ENCODE data around the gene DHRSX.
"Not testable (repeated sequence)": the region's sequence is repeated elsewhere in the genome, so short reads cannot be mapped to it uniquely, and the experiment has no call there.

DHRSX gene

DNA sequence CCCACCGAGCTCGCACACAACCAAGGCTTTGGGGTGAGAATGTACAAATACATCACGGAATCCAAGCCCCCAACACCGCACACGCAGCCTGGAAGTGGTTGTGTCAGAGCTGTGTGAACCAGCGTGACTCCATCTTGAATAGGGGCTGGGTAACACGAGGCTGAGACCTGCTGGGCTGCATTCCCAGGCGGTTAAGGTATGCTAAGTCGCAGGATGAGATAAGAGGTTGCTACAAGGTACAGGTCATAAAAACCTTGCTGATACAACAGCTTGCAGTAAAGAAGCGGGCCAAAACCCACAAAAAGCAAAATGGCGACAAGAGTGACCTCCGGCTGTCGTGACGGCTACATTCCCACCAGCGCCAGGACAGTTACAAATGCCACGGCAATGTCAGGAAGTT is 258.4 kb downstream of the DHRSX start:
- DNase-seq, result no peak

DNA sequence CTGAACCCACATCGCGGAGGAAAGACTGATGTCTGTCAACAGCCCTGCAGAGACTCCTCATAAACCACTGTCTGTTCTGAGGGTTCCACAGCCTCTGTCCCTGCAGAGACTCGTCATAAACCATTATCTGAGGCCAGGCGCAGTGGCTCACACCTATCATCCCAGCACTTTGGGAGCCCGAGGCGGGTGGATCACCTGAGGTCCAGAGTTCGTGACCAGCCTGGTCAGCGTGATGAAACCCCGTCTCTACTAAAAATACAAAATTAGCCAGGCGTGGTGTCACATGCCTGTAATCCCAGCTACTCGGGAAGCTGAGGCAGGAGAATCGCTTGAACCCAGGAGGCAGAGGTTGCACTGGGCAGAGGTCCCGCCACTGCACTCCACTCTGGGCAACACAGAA is 259.3 kb downstream of the DHRSX start:
- not testable (repeated sequence) for DNase-seq

DNA sequence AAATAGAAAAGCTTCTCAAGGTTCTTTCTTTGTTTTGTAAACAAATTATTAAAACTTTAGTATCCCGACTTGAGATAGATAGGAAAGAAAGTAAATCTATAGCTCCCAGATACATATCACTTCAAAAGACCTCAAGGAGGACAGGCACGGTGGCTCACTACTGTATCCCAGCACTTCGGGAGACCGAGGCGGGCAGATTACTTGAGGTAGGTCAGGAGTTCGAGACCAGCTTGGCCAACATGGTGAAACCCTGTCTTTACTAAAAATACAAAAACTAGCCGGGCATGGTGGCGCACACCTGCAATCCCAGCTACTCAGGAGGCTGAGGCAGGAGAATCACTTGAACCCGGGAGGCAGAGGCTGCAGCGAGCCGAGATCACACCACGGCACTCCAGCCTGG is 260.0 kb downstream of the DHRSX start:
- DNase-seq, result not testable (repeated sequence)

DNA sequence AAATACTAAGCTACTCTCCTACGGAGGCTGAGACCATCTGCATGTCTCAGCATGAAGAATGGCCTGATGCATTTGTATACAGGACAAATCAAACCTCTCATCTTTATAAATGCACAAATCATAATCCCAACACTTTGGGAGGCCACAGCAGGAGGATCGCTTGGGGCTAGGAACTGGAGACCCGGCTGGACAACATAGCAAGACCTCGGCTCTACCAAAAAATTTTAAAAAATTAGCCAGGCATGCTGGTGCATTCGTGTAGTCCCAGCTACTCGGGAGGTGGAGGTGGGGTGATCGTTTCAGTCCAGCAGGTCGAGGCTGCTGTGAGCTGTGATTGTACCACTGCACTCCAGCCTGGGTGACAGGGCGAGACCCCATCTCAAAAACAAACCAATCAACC is 262.8 kb downstream of the DHRSX start:
- DNase-seq, result no peak

GRCh38 chrX:2231570-2232192 is 269.1 kb downstream of the DHRSX start:
- no peak for DNase-seq

DNA sequence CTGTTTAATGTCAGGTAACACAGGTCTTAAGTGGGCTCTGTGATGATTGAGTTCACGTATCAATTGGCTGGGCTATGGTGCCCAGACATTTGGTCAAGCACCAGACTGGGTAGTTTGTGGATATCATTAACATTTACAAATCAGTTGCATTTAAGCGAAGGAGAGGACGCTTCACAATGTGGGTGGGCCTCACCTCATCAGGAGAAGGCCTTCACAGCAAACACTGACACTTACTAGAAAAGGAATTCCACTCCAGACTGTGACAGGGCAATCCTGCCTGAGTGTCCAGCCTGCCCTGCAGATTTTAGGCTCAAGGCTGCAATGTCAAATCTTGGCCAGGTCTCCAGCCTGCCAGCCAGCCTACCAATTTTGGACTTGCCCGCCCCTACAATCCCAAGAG is 270.3 kb downstream of the DHRSX start:
- DNase-seq, result no peak

- DNase-seq, result no peak
Measured at GRCh38 chrX:2228536-2228935, 272.2 kb downstream of the DHRSX start.

GRCh38 chrX:2226906-2227656 is 273.7 kb downstream of the DHRSX start:
- no peak for DNase-seq

- no peak for DNase-seq
Measured at GRCh38 chrX:2226182-2226581, 274.6 kb downstream of the DHRSX start.

GRCh38 chrX:2224597-2225235 is 276.1 kb downstream of the DHRSX start:
- no peak for DNase-seq

DNA sequence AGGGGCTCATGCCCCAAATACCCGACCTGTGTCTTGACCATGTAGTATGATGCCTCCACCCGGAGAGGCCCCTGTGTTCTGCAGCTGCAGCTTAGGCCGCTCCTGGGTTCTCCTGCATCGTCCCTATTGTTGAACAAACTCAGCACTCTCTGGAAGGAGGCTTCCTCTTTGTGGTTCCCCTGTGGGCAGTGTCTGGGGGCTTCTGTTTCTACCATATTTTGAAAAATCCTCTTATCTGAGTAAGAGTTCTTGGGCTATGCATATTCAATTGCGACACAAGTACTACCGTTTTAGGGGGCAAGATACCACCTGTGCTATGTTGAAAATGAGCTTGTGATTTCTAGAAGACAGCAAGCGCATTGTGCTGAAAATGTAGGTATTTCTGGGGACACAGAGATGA is 276.6 kb downstream of the DHRSX start:
- no peak for DNase-seq

- DNase-seq, result no peak
Measured at GRCh38 chrX:2220829-2221567, 279.8 kb downstream of the DHRSX start.

DNA sequence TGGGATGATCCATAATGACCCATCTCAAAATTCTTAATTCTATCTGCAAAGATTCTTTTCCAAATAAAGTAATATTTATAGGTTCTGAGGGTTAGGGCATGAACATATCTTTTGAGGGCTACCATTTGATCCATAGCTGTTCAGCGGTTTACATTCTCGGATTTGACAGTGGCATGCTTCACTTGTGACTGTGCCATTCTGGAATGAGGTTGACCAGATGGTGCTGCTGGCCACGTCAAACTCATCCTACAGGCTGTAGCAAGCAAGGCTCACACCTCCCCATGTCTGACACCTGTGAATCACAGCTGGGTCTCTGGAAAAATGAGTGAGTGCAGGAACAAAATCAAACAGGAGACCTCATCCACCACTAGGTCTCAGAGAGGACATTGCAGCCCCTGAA is 280.5 kb downstream of the DHRSX start:
- no peak for DNase-seq

- DNase-seq, result not testable (repeated sequence)
Measured at GRCh38 chrX:2214138-2214823, 286.5 kb downstream of the DHRSX start.

- not testable (repeated sequence) for DNase-seq
Measured at GRCh38 chrX:2211667-2212066, 289.1 kb downstream of the DHRSX start.

GRCh38 chrX:2193273-2193592 is 307.5 kb downstream of the DHRSX start:
- DNase-seq, result no peak

DNA sequence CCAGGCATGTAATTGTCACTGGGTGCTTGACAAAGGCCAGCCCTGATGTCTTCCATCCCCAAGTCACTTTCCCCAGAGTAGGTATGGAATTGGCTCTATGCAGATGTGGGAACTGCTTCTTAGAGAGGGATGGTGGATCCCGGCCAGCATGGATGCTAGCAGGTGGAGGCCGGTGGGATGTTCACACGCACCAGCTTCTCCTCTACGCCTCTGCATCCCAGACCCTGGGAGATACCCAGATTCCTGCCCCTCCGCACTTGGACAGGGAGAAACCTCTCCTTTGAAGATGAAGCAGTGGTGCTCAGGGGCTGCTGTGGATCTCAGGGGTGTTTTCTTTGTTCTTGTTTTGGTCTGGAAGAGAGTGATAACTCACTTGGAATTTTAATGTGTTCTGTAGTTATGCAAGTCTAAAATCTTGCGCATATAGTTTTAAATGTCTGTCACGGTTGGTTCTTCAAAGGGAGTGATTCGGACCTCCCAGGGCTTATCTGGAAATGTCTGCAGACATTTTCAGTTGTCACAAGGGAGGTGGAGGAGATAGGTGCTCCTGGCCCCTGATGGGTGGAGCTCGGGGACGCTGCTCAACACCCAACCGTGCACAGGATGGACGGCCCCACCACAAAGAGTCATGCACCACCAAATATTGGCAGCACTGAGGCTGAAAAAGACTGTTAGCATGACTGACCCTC is 308.0 kb downstream of the DHRSX start:
- no peak for DNase-seq

DNA sequence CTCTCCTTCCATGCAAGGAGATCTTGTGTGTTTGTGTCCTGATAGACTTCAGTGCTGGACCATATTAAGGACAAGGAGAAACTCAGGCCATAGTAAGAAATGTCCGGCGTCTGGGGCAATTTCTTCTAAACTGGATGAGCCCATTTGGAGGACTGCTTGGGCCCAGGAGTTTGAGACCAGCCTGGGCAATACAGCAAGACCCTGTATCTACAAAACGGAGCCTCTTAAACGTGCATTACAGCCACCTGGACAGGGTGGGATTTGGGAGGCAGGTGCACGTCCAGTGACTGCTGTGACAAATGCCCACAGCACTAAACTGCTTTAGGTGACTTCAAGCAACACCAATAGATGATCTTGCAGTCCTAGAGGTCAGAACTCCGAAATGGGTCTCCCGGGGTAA is 311.9 kb downstream of the DHRSX start:
- DNase-seq, result no peak

GRCh38 chrX:2188330-2188792 is 312.4 kb downstream of the DHRSX start:
- no peak for DNase-seq

DNA sequence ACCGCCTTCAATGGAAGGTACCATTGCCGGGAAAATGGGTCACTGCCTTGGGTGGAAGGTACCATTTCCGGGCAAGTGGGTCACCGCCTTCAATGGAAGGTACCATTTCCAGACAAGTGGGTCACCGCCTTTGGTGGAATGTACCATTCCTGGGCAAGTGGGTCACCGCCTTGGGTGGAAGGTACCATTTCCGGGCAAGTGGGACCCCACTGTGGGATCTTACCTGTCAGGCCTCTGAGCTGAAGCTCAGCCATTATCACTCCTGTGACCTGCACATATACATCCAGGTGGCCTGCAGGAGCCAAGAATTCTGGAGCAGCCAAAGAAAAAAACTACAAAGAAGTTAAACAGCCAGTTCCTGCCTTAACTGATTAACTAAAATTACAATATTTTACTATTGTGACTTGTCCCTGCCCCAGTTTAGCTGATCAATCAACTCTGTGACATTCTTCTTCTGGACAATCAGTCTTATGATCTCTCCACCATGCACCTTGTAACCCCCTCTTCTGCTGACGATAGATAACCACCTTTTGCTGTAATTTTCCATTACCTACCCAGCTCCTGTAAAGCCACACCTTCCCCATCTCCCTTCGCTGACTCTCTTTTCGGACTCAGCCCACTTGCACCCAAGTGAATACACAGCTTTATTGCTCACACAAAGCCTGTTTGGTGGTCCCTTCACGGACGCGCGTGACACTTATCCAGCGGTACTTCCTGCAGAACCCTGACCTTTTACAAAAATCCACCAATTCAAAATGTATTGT is 313.2 kb downstream of the DHRSX start:
- DNase-seq, result no peak

DNA sequence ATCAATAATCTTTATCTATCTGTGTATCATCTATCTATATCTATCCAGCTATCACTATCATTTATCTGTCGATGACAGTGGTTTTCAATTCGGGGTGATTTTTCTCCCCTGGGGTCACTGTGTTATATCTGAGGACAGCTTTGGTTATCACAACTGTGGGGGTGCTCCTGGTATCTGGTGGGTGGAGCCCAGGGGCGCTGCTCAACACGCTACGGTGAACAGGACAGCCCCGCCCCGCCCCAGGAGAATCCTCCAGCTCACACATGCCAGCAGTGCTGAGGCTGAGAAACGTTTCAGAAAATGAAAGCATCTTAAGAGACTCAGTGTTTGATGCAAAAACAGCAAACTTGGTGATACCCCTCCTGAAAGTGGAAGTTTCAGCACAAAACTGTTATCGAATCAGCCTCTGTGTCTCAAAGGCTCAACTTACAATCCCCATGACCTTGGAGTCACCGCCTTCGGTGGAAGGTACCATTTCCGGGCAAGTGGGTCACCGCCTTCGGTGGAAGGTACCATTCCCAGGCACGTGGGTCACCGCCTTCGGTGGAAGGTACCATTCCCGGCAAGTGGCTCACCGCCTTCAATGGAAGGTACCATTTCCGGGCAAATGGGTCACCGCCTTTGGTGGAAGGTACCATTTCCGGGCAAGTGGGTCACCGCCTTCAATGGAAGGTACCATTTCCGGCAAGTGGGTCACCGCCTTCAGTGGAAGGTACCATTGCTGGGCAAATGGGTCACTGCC is 315.3 kb downstream of the DHRSX start:
- DNase-seq, result no peak
